Measurements from ENCODE around the gene ADGRV1. TPM values are rescaled to one million over a fixed set of nuclear protein-coding genes. Genes with fewer than 3 reads are reported as not detected.

ADGRV1 gene
- total and polyA plus RNA-seq, 9 of the 15 experiments (the other 6 are each of a cell fraction or from before 2014, with no cell fraction given) = 21.7 to 156 (median 58.2) TPM

GRCh38 chr5:90641528-90641927 is 82.9 kb downstream of the ADGRV1 start (continued):
- TF ChIP-seq ATF2 (CRISPR knock-in tag; IDR thresholded peaks at IDR 0.05) (no peak), BDP1 (IDR thresholded peaks at IDR 0.05; ENCODE audit: insufficient read depth, insufficient read length) (no peak), BCLAF1 (IDR thresholded peaks at IDR 0.05; ENCODE audit: borderline replicate concordance in 1 of 2, control insufficient read depth in 1 of 2, low read depth in 2 of 2, low read length in 1 of 2) (0 out of 4 replicates have a peak, but pooled peaks of 1 of the 2 experiments have one; percentile 41), SMAD3 (CRISPR knock-in tag; conservative IDR thresholded peaks at IDR 0.05) (no peak), NFYB (IDR thresholded peaks at IDR 0.05; ENCODE audit: extremely low read depth, insufficient read length) (no peak), TBL1XR1 (IDR thresholded peaks at IDR 0.05; ENCODE audit: low read length in 2 of 2) (0 out of 4 replicates have a peak, but pooled peaks of 1 of the 2 experiments have one; percentile 50), CREB5 (CRISPR knock-in tag; IDR thresholded peaks at IDR 0.05) (no peak), ZNF311 (CRISPR knock-in tag; IDR thresholded peaks at IDR 0.05) (no peak), RB1 (IDR thresholded peaks at IDR 0.05; ENCODE audit: low read depth) (no peak), NR0B1 (IDR thresholded peaks at IDR 0.05; ENCODE audit: partially characterized antibody) (no peak), ZNF316 (IDR thresholded peaks at IDR 0.05) (peak; percentile 16; the same call in 1 of the 2 replicates), TFAP4 (CRISPR knock-in tag; IDR thresholded peaks at IDR 0.05; ENCODE audit: borderline replicate concordance) (no peak), ZNF408 (CRISPR knock-in tag; IDR thresholded peaks at IDR 0.05; ENCODE audit: low read depth) (no peak), NFE2 (IDR thresholded peaks at IDR 0.05; ENCODE audit: low read depth) (peak; percentile 59; the same call in 1 of the 2 replicates), NR2F6 (CRISPR knock-in tag; IDR thresholded peaks at IDR 0.05) (no peak), ZSCAN29 (IDR thresholded peaks at IDR 0.05) (no peak)

Measured in K562 (cell line).